PFSK-1 (cell line): ENCODE measurements around the gene GSAP.

Experiments
- POLR2AphosphoS5 ChIP-seq: IDR thresholded peaks from 2 replicates; pipeline ENCODE4 v1.6.1; 2012; ENCODE audit warnings: low read depth, mild to moderate bottlenecking, control low read depth, low read length, moderate library complexity
- REST ChIP-seq, 2 experiments: IDR thresholded peaks; 2 replicates each; pipeline versions ENCODE4 v1.6.1 to v1.8.0; 2011 to 2012; ENCODE audit warnings: low read depth in 2 of 2, low read length in 2 of 2, control low read depth in 1 of 2, inconsistent platforms in 1 of 2, mild to moderate bottlenecking in 1 of 2, moderate library complexity in 1 of 2; ENCODE audit not compliant: insufficient read depth in 1 of 2
- TAF1 ChIP-seq: IDR thresholded peaks from 2 replicates; pipeline ENCODE4 v1.6.1; 2012; ENCODE audit warnings: low read length, control low read depth, borderline replicate concordance; ENCODE audit not compliant: insufficient read depth

DNA sequence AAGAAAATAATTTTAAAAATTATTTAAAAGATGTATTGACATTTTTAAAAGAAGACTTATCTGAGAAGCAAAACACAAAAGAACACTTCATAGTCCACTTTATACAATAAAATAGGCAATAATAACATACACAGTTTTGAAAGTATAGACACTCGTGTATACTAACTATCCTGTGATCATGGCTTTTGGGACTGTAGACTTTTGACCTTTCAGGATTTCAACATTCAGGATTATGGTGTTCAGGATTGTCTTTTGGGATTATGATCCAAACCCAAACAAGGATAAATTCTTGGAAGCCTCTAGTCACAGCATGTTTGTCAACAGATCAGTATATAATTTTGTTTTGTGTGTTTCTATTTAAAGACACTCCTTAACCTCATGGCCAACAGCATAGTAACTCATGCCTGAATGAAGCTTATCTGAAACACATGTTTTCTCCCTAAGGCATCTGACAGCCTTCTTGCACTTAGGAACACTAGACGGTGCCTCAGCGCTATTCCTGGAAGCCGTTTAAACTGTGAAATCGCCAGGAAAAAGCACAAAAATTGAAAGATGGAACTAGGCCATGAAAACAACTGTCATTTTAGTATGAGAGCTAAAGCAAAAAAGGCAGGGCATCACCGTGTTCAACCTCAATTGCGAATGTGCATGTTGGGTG, 29.9 kb downstream of the GSAP start:
- TF ChIP-seq REST (IDR thresholded peaks at IDR 0.05; ENCODE audit: insufficient read depth in 1 of 2, low read depth in 2 of 2, low read length in 2 of 2) (no peak), POLR2AphosphoS5 (no peak), TAF1 (no peak)
